ENCODE results near the gene NUTM2D. TPM values are rescaled to one million over a fixed set of nuclear protein-coding genes. Genes with fewer than 3 reads are reported as not detected.
"Not testable (repeated sequence)": the region's sequence is repeated elsewhere in the genome, so short reads cannot be mapped to it uniquely, and the experiment has no call there.

The NUTM2D gene, protein sequence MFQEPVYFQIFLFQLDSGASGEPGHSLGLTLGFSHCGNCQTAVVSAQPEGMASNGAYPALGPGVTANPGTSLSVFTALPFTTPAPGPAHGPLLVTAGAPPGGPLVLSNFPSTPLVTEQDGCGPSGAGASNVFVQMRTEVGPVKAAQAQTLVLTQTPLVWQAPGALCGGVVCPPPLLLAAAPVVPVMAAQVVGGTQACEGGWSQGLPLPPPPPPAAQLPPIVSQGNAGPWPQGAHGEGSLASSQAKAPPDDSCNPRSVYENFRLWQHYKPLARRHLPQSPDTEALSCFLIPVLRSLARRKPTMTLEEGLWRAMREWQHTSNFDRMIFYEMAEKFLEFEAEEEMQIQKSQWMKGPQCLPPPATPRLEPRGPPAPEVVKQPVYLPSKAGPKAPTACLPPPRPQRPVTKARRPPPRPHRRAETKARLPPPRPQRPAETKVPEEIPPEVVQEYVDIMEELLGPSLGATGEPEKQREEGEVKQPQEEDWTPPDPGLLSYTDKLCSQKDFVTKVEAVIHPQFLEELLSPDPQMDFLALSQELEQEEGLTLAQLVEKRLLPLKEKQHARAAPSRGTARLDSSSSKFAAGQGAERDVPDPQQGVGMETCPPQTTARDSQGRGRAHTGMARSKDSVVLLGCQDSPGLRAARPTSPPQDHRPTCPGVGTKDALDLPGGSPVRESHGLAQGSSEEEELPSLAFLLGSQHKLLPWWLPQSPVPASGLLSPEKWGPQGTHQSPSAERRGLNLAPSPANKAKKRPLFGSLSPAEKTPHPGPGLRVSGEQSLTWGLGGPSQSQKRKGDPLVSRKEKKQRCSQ
- 0.59 and 3.2 TPM in 2 replicates for total RNA-seq (2014; rRNA removed; shearing (Covaris generic))

- not testable (repeated sequence) for DNase-seq (ENCODE audit: low read depth)
Observed at GRCh38 chr10:87357444-87357843, at the start of gene NUTM2D. Gene NUTM2D, plus strand, starts transcription at chr10:87357744. Its CDS starts 522 bp downstream, at chr10:87358266.

GRCh38 chr10:87308702-87309101, 48.8 kb upstream of the NUTM2D start:
- not testable (repeated sequence) for DNase-seq (ENCODE audit: low read depth)

DNA sequence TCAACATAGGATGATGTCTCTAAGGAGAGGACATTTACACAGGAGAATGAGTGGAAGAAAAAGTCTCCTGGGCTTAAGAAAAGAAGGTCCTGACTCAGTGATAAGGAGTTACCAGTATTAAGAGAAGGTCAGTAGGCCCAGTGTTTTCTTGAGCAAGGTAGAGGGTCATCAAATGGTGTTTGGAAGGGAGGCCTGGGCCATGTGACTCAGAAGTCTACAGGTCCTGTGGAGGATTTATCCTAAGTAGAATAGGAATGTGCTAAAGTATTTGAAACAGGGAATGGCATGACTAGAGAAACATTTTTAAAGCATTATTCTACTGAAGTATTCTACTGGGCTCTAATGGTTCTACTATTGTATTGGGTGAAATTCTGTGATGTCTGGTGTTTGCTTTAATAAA, 47.9 kb upstream of the NUTM2D start:
- DNase-seq (ENCODE audit: low read depth) = not testable (repeated sequence)

- DNase-seq (ENCODE audit: low read depth) = not testable (repeated sequence)
Observed at GRCh38 chr10:87311521-87311920, 46.0 kb upstream of the NUTM2D start.

DNA sequence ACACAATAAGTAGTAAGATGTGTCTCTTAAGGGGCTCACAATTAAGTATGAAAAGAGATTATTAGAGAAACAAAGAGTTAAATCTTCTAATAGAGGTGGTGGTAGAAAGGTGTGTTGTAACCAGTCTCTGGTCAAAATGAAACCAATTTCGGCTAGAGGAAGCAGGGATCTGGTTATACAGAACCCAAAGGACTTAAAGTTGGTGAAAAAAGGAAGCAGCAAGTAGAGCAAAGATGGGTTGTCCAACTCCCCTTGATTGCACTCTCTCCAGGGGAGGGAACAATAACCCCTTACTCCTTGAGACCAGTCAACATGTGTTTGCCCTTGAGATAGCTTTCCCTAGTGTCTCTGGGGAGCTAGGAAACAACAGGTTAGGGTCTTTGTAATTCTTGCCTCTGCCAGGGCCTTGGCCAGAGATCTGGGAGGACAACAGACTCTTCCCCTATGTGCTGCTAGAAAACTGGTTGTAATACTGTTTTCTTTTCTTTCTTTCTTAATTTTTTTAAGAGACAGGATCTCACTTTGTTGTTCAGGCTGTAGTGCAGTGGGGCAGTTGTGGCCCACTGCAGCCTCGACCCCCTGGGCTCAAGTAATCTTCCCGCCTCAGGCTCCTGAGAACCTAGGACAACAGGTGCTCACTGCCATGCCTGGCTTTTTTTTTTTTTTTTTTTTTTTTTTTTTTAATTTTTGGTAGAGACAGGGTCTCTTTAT, 43.7 kb upstream of the NUTM2D start:
- DNase-seq (ENCODE audit: low read depth) = not testable (repeated sequence)

- not testable (repeated sequence) for DNase-seq (ENCODE audit: low read depth)
Observed at GRCh38 chr10:87314360-87314973, 43.1 kb upstream of the NUTM2D start.

DNA sequence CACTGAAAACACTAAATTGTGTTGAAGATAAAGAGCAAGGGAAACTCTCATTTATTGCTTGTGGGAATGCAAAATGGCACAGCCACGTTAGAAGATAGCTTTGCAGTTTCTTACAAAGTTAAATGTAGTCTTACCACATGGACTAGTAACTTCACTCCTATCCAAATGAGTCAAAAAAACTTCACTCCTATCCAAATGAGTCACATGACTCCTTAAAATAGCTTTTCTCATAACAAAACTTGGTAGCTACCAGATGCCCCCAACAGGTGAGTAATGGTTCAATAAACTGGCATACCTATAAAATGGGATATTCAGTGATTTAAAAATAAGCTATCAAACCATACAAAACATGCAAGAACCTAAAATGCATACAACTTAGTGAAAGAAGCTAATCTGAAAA, 36.0 kb upstream of the NUTM2D start:
- not testable (repeated sequence) for DNase-seq (ENCODE audit: low read depth)

GRCh38 chr10:87324559-87324958, 33.0 kb upstream of the NUTM2D start:
- DNase-seq (ENCODE audit: low read depth) = not testable (repeated sequence)

DNA sequence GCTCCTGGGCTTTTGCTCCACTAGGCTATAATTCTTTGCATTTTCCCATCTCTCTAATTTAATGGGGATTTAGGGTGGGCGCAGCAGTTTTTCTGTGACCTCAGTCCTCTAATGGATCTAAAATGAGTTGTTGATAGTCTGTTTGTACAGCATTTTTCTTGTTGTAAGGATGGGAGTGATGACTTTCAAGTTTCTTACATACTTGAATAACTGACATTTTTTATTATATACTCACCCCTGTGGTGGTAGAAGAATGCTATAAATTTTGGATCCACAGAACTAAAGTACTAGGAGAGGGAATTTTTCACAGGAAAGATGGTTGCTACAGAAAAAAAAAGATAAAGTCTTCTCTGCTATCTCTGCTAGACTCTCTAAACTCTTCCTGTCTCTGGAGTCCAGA, 29.6 kb upstream of the NUTM2D start:
- DNase-seq (ENCODE audit: low read depth) = peak; percentile 12

- DNase-seq (ENCODE audit: low read depth) = not testable (repeated sequence)
Observed at GRCh38 chr10:87329131-87329530, 28.4 kb upstream of the NUTM2D start.

DNA sequence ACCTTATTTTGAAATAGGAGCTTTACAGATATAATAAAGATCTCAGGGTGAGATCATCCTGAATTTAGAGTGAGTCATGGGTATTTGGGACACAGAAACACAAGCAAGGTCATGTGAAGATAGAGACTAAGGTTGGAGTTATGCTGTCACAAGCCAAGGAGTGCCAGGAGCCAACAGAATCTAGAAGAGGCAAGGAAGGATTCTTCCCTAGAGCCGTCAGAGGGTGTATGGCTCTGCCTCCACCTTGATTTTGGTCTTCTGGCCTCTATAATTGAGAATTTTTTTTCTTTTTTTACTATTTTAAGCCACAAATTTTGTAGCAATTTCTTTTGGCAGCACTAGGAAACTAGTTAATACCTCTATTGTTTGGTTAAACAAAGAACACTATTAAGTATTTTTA, 24.9 kb upstream of the NUTM2D start:
- DNase-seq (ENCODE audit: low read depth) = not testable (repeated sequence)

- peak; percentile 20 for DNase-seq (ENCODE audit: low read depth)
Observed at GRCh38 chr10:87340411-87340810, 17.1 kb upstream of the NUTM2D start.

- not testable (repeated sequence) for DNase-seq (ENCODE audit: low read depth)
Observed at GRCh38 chr10:87341546-87342142, 15.9 kb upstream of the NUTM2D start.

DNA sequence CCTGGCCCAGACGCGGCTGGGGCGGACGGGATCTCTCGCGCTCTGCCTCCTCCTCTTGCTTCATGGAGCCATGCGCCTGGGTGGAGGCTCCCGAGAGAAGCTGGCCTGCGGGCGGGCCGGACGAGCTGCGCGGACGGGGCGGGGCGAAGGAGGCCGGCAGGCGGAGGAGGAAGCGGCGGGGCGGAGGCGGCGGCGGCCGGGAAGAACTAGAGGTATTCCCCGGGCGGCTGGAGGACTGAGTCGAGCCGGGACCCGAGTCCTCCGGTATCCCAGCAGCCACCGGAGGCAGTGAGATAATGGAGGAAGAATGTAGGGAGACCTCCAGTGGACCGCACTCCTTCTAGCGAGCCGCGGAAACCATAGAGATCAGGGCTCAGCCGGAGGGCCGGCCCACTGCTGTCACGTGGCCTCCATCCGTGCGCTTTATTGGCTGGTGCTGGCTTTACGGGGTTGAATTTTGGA, 15.3 kb upstream of the NUTM2D start:
- DNase-seq (ENCODE audit: low read depth) = peak; percentile 91

- peak; percentile 70 for DNase-seq (ENCODE audit: low read depth)
Observed at GRCh38 chr10:87342711-87343258, 14.8 kb upstream of the NUTM2D start.

GRCh38 chr10:87345743-87346142, 11.8 kb upstream of the NUTM2D start:
- not testable (repeated sequence) for DNase-seq (ENCODE audit: low read depth)

GRCh38 chr10:87350161-87350560, 7.4 kb upstream of the NUTM2D start:
- not testable (repeated sequence) for DNase-seq (ENCODE audit: low read depth)

DNA sequence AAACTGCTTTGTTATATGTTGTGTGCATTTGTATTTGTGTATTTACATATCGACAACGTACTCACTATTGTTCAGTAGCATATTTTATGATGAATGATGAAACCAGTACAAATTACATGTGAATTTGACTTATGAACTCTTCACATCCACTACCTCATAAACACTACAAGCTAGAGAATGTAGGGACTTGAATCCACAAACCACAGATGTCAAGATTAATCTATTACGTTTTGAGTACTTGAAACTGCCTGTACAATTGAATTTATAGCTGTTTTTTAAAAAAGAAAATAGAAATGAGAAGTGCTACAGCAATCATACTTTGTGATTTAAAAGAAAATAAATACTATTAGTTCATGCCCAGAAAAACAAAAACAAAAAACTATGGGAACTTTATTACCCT, 4.7 kb upstream of the NUTM2D start:
- not testable (repeated sequence) for DNase-seq (ENCODE audit: low read depth)

GRCh38 chr10:87355110-87355509, 2.4 kb upstream of the NUTM2D start:
- not testable (repeated sequence) for DNase-seq (ENCODE audit: low read depth)

DNA sequence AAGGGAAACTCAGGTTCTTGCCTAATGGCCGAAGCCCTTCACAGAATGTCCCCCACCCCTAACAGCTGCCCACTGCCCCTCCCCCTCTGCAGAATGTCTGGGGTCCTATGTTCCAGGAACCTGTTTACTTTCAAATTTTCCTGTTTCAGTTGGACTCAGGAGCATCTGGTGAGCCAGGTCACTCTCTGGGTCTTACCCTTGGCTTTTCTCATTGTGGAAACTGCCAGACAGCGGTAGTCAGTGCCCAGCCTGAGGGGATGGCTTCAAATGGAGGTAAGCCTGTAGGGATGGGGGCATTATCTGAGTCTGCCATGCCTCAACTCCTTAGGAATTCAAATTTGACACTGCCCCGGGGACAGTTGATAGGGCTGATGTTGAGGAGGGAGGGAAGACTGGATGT, 615 bp downstream of the NUTM2D start:
- DNase-seq (ENCODE audit: low read depth) = not testable (repeated sequence)
